Activated CD4-positive, CD25-positive, alpha-beta regulatory T cell treated with anti-CD3 and anti-CD28 coated beads, Interleukin-2, amount 50 U/mL, for 16 hours (primary cell): ENCODE data around the gene PROSER2.

Experiments used
- DNase-seq: peaks from one replicate; pipeline ENCODE4 v3.0.0-alpha.2; 2020; ENCODE audit warnings: low read depth, low spot score

The PROSER2 gene

DNA sequence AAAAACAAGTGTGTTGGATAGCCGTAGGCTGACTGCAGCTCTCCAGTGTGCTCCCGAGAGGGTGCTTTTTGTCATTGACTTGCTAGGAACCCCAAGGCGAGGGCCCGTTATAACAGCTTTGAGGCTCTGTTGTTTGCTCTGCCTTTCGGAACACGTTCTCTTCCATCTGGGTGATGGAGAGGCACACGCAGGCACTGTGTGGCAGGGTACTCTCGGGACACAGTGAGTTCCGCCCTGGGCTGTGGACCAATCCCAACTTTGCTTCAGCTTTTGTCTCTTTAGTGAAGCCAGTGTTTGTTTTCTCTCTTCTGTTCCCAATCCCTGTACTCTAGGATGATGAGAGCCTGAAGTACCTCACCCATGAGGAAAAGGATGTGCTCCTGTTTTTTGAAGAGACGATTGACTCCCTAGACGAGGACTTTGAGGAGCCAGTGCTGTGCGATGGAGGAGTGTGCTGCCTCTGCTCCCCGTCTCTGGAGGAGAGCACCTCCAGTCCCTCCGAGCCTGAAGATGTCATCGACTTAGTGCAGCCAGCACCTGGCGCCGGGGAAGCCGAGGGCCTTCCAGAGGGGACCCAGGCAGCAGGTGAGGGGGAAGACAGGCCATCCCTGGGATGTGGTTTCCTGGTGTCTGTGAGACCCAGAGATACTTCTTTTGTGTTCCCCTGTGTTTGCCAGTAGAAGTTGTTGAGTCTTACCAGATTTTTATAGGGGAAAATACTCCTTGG is 43.2 kb downstream of the PROSER2 start:
- DNase-seq: no peak

- no peak for DNase-seq
These were observed 46.1 kb downstream of the PROSER2 start for GRCh38 chr10:11869219-11869618.

DNA sequence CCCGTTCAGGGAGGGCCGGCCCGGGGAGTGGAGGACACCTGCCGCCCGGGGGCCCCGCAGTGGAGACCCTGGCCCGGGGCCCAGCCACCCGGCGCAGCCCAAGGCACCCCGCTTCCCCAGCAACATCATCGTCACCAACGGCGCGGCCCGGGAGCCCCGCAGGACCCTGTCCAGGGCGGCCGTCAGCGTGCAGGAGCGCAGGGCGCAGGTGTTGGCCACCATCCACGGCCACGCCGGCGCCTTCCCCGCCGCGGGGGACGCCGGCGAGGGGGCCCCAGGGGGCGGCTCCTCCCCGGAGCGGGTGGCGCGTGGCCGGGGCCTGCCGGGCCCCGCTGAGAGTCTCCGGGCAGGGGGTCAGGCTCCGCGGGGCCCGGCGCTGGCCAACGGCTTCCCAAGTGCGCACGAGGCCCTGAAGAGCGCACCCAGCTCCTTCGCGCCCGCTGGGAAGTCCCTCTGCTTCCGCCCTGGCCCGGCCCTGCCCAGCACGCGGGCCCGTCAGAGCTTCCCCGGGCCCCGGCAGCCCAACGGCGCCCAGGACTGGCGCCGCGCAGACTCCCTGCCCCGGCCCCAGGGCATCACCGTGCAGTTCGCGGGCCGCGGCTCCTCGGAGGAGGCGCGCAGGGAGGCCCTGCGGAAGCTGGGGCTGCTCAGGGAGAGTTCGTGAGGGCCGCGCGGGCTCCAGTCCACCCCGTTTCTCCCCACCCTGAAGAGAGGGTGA is 46.7 kb downstream of the PROSER2 start:
- no peak for DNase-seq

GRCh38 chr10:11870461-11870780 is 47.3 kb downstream of the PROSER2 start:
- no peak for DNase-seq

- DNase-seq: no peak
These were observed 47.8 kb downstream of the PROSER2 start for GRCh38 chr10:11870900-11871400.

DNA sequence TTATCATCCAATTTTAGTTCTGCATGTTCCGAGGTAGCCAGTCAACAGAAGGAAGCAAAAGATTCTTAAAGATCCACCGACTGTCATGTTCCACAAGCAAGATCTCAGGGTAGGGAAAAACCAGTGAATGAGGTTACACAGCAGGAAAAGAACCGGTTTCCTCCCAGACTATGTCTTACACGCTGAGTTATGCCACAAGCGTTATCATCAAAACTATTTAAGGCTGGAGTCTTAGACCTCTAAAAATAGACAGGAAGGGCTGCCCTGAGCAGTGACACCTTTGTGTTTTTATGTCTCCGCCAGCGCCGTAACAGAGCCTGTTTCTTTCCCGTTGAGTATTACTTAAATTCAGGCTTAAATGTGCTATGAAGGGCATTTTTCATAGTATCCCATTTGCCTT is 48.3 kb downstream of the PROSER2 start:
- no peak for DNase-seq

- no peak for DNase-seq
These were observed 51.7 kb downstream of the PROSER2 start for GRCh38 chr10:11874568-11875493.

DNA sequence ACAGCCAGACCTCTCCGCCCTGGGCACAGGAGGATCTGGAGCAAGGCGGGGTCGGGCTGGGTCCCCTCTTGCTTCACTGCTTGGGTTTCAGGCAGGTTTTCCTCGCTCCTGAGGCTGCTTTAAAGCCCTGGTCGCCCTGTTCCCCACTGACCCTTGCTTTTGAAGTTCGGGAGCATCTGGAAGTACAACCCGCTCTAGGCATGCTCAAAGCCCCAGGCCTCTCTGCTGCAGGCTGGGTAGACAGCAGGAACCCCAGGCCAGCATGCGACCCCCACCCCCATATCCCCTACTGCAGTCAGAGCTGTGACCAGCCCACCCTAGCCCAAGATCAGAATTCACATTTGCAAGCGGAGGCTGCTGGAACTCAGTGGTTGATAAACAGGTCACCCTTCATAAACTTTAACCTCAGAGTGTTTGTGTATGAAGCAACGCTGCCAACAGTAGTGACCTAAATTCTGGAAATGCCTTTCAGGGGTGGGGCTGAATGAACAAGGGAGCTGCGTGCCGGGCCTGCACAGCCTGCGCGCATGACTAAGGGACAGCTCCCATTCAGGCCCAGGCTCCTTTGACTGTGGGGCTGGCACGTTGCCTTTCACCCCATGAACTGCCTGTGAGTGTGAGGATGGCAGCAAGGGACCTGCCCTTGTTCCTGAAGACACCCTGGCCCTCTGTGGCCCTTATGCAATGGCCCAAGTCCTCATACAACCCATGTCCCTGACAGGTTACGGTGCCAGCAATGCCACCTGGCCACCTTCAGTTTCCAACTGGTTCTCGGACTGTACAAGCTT is 52.5 kb downstream of the PROSER2 start:
- no peak for DNase-seq

DNA sequence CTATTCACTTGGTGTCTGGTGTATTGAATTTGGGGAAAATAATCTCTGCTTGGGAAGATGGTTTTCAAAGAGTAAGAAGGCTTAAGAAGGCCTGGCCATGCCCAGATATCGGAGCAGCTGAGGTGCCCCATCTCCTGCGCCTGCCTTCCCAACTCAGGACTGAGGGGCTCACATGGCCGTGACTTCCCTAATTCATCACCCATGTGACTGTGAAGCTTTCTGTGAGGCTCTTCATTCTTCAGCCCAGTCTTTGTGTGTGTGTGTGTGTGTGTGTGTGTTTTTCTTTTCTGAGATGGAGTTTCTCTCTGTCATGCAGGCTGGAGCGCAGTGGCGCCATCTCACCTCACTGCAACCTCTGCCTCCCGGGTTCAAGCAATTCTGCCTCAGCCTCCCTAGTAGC is 53.2 kb downstream of the PROSER2 start:
- no peak for DNase-seq

DNA sequence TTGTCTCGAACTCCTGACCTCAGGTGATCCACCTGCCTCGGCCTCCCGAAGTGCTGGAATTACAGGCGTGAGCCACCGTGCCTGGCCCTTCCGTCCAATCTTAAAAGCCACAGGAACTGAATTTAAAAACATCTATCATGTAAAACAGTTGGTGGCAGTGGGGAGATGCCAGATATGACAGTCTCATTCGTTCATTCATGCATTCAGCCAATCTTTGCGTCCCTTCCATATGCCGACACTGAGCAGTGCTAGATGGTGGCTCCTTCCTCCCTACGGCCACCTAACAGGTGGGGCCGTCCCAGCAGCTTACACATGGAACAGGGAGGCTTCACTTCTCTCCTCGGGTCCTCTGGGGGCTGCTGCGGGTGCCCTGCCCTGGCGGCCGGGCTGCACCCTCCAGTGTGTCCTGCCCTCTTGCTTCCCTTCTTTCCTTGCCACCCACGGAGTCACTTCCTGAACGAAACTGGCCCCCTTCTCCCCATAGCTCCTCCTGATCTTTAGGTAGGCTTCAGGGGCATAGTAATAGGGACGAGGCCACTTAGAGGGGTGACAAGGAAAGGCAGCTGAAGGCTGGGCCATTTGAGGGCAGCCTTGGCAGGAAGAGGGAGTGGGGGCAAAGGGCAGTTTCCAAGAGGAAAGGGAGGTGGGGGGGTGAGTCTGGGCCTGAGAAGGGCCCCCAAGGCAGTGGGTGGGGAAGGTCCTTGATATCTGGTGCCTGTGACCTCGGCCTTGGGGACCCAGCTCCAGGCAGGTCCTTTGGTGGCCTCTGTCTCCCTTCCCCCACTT is 53.8 kb downstream of the PROSER2 start:
- no peak for DNase-seq

GRCh38 chr10:11877591-11877905 is 54.4 kb downstream of the PROSER2 start:
- DNase-seq: no peak

DNA sequence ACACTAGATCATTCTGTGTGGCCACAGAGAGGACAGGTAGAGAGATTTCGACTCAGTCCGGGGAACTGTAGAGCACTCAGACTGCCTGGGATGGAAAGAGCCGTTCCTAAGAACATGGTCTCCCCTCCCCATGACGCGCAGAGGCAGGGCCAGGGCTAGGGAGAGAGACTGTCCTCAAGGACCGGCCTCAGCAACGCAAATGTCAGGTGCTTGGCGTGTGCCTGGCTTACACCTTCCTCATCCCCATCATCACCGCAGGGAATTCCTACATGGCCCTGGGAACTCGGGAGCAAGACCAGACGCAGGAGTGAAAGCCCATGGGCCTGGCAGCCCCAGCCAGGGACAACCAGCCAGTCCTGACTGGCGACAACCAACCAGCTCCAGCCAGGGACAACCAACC is 55.6 kb downstream of the PROSER2 start:
- no peak for DNase-seq

GRCh38 chr10:11879387-11880094 is 56.4 kb downstream of the PROSER2 start:
- DNase-seq: no peak

GRCh38 chr10:11880151-11881029 is 57.2 kb downstream of the PROSER2 start:
- no peak for DNase-seq

DNA sequence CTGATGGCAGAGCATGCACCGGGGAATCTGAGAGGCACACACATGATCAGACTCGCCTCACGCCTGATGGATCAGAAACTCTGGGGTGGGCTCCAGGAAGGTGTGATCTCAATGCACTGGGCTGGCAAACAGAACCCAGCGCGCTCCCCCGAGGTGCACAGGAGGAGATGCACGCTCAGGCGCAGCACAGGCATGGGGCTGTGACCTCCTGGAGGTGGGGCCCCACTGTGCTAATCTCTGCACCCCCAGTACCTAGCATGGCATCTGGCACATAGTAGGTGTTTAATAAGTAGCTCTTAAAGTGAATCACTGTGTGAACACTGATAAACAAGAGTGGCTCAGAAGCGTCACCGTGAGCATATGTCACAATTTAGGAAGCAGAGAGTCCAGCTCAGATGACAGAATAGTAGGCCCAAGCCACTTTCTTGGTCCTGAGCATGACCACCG is 57.9 kb downstream of the PROSER2 start:
- DNase-seq: no peak

DNA sequence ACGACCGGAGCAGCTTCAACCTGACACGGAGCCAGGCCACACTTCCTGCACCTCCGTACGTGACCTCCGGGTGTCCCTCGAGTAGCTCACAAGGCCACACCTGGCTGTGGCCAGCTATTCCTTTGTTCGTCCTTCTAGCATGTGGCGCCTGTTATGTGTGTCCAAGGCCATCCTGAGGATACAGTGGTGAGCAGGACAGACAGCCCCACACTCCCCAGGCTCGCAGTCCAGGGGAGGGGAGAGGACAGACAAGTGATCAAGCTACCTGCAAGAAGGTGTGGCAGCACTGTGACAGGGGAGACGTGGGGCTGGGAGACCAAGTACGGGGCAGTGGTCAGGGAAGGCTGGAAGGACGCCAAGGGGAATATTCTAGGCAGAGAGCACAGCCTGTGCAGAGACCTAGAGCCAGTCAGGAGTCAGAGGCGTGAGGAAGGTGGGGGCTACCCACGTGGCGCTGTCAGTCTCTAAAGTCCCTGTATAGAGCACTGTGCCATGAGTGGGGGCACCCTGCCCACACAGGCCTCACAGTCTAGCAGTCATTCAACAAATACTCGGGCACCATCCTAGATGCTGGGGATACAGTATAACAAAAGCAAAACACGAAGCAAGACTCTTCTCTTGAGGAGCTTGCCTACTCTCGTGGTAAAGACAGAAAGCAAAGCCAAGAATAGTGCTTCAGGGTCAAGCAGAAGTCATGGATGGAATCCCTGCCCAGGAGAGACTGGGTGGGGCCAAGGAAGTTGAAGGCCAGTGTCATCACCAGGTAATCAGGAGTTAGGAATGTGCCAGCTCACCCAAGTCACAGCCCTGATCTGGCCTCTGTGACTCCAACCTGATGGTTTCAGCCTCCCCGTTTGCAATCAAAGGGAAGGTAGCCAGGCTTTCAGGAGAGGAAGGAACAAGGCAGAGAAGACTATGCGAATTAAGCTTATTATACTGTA is 58.6 kb downstream of the PROSER2 start:
- DNase-seq: no peak

GRCh38 chr10:11882646-11883375 is 59.7 kb downstream of the PROSER2 start:
- no peak for DNase-seq
